GM21447 (cell line): ENCODE measurements around the gene SCN2A.
"Not testable (repeated sequence)": the region's sequence is repeated elsewhere in the genome, so short reads cannot be mapped to it uniquely, and the experiment has no call there.

ENCODE experiments used
- ATAC-seq: cut with Tn5 transposase; IDR thresholded peaks from one replicate; pipeline ENCODE4 v1.9.1; 2021; ENCODE audit not compliant: unreplicated experiment

SCN2A gene

DNA sequence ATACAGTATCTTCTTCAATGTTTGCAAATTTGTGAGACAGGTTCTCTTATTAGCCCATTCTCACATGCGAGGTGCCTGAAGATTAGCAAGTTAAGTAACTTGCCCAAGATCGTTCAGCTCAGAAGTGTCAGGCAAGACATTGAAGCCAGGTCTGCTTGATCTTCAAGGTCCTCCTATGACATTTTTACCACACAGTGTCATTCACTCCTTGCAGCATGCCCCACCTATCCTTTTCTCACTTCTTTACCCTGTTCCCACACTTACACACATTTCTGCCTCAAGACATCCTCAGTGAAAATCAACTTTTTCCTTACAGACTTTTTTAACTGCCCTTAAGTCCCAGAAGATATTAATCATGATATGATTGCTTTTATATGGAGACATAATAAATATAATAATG lies 73.8 kb downstream of the SCN2A start:
- no peak for ATAC-seq

DNA sequence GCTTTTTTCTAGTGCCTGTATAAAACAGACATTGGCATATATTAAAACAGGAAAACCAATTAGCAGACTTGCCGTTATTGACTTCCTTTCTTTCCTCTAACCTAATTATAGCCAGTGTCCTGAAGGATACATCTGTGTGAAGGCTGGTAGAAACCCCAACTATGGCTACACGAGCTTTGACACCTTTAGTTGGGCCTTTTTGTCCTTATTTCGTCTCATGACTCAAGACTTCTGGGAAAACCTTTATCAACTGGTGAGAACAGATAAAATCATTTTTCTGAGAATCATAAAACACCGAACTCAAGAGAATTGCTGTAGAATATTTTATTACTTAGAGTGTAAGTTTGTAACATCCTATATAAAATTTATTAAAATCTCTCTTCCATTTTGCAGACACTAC lies 74.3 kb downstream of the SCN2A start:
- no peak for ATAC-seq

DNA sequence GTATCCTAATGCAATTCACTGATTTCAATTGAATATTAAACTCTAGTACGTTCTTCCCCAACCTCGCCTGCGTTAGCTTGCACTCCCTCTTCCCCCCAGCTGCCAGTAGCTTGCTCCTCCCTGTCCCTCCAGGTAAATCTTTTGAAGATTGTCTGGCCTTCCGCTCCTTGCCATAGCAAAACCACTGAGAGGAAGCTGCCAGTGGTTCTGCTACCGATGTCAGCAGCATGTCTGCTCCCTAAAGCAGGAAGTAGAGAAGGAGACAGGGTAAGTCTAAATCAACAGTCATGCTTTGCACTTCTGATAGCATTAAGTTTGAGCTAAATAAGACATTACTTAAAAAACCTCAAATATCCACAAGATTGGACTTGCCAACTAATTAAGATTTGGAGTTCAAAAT lies 89.1 kb downstream of the SCN2A start:
- ATAC-seq: no peak

DNA sequence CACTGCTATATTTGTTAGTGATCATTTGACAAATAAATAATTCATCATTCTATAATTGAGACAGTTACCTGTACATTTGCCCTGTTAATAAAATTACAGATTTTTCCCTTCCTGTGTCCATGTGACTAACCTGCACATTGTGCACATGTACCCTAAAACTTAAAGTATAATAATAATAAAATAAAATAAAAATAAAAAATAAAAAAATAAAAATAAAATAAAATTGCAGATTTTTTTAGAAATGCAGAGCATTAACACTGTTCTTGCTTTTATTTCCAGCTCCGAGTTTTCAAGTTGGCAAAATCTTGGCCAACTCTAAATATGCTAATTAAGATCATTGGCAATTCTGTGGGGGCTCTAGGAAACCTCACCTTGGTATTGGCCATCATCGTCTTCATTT lies 105.1 kb downstream of the SCN2A start:
- ATAC-seq: not testable (repeated sequence)

DNA sequence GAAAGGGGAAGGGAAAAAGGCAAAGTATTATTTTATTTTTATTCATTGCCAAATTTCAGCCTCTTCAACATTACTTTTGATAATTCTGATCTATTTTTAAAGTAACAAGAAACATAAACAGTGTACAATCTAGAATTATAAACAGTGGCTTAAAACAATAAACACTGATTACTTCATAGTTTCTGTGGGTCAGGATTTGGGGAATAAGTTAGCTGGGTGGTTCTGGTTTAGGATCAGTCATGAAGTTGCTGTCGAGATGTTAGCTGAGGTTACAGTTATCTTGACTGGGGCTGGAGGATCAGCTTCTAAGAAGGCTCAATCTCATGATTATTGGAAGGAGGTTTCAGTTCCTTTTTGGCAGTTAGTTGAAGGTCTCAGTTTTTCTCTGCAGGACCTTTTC lies 109.2 kb downstream of the SCN2A start:
- no peak for ATAC-seq

DNA sequence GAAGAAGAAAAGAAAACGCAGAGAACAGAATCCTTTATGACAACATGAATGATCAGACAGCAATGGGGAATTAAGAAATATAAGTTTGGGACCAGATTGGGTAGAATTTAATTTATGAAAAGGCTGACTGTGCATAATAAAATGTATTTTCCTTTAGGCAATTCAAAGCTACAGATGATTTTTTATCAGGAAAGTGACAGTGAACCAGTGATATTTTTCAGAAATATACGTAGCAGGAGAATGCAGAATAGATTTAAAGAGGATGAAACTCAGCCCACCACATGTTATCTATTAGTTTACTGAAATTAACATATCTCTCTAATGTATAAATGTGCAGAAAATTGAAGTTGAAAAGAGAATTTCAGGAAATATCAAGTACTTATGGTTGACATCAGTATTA lies 110.0 kb downstream of the SCN2A start:
- no peak for ATAC-seq

DNA sequence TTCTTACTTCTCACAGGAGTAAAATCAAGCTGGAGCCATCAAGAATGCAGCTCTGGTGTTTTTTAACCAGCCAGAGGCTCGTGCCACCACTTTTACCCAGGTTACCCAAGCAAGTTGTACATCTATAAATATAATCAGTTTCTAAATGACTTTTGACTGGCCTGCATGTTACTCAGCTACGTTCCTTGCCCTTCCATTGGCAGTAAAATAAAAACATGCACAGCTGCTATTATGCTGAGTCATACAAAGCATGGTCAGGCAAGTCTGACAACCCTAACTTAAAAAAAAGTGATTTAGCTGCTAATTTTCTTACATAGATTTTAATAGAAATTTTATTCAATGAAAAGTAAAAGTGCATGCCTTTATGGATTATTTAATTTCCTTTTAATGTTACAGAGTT lies 118.5 kb downstream of the SCN2A start:
- ATAC-seq: peak; percentile 92

DNA sequence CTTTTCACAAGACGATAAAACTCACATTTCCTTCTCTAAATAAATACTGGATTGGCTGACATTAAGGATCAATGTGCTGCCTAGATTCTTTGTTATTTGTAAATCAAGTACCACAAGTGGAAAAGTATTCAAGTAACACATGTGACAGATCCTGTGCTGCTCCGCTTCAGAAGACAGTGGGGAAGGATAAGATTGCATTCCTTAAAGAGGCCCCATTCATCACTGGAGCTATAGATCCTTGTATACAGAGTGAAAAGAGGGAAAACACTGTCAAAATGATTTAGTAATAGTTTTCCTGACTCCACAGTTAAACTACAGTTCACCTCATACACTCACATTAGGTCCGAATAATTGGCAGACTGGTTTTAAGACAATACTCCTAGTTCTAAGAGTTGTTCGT lies 122.3 kb downstream of the SCN2A start:
- no peak for ATAC-seq

DNA sequence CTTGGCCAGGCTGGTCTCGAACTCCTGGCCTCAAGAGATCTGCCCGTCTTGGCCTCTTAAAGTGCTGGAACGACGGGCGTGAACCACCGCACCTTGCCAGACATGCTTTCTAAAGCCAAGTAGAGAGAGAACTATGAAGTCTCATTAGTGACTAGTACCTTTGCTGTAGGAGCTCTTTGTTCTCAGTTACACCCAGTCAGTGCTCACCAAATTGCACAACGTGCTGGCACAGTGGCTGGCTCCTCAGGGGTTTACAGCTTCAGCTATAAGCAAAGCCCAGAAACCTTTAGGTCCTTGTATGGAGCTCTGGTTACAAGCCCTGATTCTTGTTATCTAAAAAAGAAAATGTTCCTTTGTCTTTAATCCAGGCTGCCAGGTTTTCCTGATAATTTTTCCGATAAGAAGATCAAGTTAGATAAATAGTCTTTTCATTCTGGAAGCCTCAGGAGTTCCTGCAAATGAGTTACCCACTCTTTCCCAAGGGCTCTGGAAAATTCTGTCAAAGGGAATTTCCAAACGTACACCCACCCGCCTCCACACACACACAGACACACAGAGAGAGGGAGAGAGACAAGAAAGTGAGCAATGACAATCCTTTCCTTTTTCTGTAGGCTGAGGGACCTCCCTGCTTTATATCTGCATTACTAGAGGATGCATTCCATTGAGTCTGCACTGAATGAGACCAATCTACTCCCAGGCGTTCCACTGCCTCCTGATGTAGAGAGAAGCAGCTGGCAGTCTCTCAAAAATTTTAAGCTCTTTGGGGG lies 130.1 kb downstream of the SCN2A start:
- no peak for ATAC-seq

DNA sequence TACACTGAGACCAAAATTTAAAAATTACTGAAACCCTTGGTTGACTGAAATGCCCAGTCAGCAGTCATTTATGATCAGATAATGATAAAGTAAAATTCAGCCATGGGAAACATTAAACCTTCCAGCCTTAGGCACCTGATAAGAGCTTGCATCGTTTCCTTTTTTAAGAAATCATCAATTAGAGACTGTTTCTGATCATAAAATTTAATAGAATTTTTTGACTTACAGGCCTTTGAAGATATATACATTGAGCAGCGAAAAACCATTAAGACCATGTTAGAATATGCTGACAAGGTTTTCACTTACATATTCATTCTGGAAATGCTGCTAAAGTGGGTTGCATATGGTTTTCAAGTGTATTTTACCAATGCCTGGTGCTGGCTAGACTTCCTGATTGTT lies 130.7 kb downstream of the SCN2A start:
- no peak for ATAC-seq

DNA sequence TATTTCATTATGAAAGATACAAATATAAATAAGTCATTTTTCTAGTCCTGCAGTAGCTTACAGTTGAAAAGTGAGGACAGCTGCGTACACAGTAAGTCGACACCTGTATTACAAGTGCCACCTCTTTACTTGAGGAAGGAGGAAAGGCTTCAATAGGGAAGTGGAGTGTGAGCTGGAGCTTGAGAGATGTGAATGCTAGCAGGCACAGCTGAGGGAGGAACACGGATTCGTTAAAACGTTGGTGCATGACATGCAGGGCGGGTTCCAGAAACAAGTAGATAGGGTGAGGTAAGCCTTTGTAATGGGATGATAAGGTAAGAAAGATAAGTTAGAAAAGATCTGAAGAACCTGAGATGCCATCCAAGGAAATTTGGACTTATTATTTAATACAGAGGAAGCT lies 132.1 kb downstream of the SCN2A start:
- no peak for ATAC-seq

DNA sequence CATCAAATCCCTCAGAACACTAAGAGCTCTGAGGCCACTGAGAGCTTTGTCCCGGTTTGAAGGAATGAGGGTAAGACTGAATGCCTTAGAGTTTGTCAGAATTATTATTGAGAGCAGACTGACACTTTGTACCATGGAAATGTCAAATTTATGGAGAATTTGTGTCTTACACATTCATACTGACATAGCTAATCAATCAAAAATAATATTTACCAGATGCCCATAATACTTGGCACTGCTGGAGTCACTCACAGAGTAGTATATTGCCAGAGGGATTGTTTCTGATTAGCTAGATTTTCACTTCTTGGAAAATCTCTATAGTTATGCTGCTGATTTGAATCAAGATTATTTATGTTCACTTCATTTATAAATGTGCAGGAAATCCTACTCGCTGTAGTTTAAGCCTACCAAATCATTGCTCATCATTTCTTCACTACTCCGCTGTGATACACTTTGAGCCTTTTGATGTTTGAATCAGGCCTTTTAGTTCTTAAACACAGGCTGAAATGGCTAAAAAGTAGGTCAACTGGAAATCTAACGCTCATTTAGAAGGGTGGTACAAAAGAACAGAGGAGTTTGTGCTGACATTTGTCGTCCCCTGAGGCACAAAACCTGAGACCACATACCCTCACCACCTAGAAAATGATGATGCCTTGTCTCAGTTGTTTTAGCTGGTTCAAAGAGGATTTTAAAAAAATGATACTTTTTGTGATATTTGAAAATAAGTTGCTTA lies 134.2 kb downstream of the SCN2A start:
- no peak for ATAC-seq

DNA sequence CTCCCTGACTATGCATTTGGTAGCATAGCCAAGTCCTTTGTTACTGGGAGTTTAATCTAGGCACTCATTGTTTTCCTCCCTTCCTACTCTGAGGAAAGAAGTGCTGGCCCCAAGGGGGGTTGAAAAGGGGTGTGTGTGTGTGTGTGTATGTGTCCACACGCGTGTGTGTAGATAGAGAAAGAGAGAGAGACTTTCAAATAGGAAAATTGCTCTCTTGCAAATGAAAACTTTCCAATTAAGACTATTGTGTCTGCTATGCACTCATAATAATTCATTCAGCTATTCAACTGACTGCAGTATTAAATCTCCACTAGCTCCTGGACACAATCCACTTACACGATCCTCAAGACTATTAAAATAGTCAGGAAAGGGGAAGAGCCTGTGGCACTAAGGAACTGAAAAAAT lies 137.4 kb downstream of the SCN2A start:
- no peak for ATAC-seq

DNA sequence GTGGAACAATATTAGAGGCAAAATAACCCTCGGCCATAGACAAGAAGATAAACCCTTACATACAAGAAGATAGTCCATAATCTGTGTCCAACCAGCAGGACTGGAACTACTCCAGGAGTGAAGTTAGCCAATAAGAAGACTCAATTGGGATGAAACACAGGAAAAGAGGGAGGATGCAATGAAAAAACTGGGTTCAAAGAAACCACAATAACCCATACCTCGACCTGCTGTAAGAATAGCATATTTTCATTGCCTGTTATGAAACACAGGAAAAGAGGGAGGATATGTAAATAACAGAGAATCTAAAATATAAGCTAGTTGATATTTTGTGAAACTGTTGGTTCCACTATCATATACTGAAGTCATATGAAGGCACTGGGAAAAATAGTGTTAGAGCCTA lies 143.1 kb downstream of the SCN2A start:
- ATAC-seq: no peak

DNA sequence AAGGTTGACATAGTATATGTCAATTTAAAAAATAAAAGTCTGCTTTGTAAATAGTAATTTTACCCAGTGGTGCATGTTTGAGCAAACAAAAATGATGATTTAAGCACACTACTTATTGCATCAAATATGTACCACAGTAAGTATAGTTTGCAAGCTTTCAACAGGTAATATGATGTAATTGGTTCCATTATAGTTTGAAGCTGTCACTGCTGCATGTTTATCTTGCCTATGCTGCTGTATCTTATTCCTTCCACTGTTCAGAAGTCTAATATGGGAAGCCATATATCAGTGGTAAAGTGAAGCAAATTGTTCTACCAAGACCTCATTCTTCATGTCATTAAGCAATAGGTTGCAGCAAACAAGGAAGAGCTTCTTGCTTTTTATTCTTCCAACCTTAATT lies 151.7 kb downstream of the SCN2A start:
- ATAC-seq: no peak

DNA sequence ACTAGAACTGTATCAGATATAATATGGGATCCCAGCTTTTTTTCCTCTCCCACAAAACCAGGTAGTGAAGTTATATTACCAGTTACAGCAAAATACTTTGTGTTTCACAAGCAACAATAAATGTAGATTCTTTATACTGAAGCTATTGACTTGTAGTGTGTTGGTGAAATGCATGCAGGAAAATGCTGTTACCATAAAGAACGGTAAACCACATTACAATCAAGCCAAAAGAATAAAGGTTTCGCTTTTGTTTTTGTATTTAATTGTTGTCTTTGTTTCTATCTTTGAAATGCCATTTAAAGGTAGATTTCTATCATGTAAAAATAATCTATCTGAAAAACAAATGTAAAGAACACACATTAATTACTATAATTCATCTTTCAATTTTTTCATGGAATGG lies 152.6 kb downstream of the SCN2A start:
- no peak for ATAC-seq

DNA sequence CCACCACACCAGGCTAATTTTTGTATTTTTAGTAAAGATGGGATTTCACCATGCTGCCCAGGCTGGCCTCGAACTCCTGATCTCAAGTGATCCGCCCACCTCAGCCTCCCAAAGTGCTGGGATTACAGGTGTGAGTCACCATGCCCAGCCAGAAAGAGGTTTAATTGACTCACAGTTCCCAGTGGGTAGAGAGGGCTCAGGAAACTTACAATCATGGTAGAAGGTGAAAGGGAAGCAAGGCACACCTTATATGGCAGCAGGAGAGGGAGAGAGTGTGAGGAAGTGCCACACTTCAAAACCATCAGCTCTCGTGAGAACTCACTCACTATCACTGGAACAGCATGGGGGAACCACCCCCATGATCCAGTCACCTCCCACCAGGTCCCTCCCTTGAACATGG lies 159.4 kb downstream of the SCN2A start:
- ATAC-seq: not testable (repeated sequence)

DNA sequence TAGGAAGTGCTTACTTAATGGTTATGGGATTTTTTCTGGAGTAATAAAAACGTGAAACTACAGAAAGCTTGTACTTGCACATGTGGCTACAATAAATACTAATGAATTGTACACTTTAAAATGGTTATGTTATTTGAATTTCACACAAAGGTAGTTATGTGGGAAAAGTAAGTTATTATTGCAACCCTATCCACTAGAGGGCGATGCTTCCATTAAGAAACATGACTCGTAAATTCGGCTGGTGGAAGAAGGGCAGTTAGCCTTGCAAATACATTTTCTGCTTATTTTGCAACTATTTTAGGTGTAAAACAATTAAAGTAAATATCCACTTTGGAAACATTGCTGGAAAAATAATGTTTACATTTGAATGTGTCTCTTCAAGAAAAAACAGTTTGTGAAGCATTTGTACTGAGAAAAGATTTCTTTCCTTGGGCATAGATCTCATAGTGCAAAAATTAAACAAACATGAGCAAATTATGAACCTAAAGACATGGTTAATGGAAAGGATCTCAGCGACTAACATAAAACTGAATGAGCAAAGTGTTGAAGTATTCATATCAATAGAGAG lies 162.2 kb downstream of the SCN2A start:
- ATAC-seq: peak; percentile 65

DNA sequence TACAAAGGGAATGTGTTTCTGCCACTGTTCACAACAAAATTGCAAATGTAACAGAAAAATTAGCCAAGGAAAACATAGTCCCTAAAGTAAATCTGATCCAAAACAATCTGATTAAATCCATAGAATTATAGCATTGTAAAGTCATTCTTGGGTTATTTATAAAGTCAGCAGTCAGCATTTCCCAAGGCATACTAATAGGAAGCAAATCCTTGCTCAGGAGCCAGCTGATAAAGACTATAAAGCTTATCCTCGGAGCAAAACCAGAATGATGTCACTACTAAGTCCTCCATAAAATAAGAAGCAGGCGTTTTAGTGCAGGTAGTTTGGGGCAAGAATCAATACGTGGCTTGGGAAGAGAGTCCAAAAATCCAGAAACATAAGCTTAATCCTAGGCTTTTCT lies 162.9 kb downstream of the SCN2A start:
- ATAC-seq: no peak

DNA sequence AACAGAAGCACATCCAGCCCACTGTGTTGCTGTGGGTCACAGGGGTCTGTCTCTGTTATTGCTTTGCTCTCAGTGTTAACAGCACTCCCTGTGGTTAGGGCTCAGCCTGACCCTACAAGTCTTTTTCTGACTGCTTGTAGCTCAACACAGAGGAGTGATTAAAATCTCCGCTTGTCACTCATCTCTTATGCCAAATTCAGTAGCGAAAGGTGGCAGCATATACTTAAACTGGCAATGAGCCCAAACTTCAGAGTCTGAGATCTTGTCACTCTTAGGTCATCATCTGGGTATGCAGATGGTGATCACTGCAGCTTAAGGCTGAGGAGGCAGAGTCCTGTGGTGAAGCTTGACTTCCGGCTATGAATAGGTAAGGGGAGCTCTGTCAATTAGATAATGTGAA lies 167.0 kb downstream of the SCN2A start:
- no peak for ATAC-seq

DNA sequence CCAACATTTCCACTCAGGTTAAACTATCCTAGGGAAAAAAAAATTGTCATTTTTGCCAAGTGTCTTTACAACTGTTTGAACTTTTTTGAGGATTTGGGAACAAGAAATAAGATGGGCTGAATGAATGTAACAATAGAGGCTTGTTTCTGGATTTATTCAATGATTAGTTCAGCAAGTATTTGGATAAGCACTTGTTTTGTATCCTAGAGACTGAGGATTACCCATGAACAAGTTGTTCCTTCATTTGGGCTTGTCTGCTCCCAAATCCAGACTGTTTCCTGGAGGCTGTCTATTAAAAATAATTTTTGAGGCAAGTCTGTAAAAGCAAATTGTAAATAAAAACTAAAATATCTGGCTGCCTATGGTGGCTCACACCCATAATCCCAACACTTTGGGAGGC lies 168.3 kb downstream of the SCN2A start:
- no peak for ATAC-seq

DNA sequence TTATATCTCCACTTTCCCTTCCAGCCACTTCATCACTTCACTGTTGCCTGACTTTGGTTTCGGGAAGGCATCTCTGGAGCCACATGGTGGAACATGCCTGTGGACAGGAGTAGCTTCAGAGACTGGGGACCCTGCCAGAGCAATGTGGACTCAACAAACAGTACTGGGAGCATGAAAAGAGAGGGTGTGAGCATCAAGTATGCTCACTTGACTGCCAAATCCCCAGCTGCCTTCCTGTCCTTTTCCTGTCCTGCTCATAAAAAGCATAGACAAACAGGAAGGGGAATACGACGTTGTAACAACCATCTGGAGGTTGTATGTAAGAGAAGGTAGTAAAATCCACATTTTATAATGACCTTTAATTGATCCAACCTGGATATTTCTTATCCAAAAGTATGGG lies 169.0 kb downstream of the SCN2A start:
- no peak for ATAC-seq
